Activated CD8-positive, alpha-beta T cell treated with anti-CD3 and anti-CD28 coated beads for 36 hours (primary cell): Measurements from ENCODE around the gene WDSUB1. TPM values are rescaled to one million over a fixed set of nuclear protein-coding genes. Genes with fewer than 3 reads are reported as not detected.

Source experiments
- ATAC-seq: fragments of 200-7000 bp; cut with Tn5 transposase; one replicate; pipeline ENCODE4 v1.10.0; 2021; ENCODE audit warnings: mild to moderate bottlenecking, moderate library complexity
- CTCF ChIA-PET: fragments of 350-600 bp; sonication (Branson Sonifier 250); formaldehyde crosslinking; loops from one replicate; lab custom pipeline; 2021; ENCODE audit warnings: antibody characterized with exemption; lab: Charles Lee
- POLR2A ChIA-PET: fragments of 350-600 bp; sonication (Branson Sonifier 250); formaldehyde crosslinking; loops from one replicate; lab custom pipeline; 2021; ENCODE audit warnings: antibody characterized with exemption; lab: Charles Lee
- DNase-seq: peaks from one replicate; pipeline ENCODE4 v3.0.0-alpha.2; 2020
- H3K27ac Mint-ChIP-seq: one replicate; pipeline ENCODE4 v1.8.0; 2021; ENCODE audit warnings: mild to moderate bottlenecking, mixed read lengths
- H3K27me3 Mint-ChIP-seq: one replicate; pipeline ENCODE4 v1.8.0; 2021; ENCODE audit warnings: mixed read lengths
- H3K36me3 Mint-ChIP-seq: one replicate; pipeline ENCODE4 v1.8.0; 2021; ENCODE audit warnings: low read depth, mixed read lengths
- H3K4me1 Mint-ChIP-seq: one replicate; pipeline ENCODE4 v1.8.0; 2021; ENCODE audit warnings: low read depth, mixed read lengths
- H3K4me3 Mint-ChIP-seq: one replicate; pipeline ENCODE4 v1.8.0; 2021; ENCODE audit warnings: mild to moderate bottlenecking, moderate library complexity, mixed read lengths
- H3K9me3 Mint-ChIP-seq: one replicate; pipeline ENCODE4 v1.8.0; 2021; ENCODE audit warnings: mixed read lengths
- intact Hi-C: fragments of 100-400 bp; cut with micrococcal nuclease; formaldehyde crosslinking; loops from one replicate; pipeline ENCODE4 v1.10.0; 2022
- total RNA-seq, 2 experiments: library from RNA; stranded (reverse); gene quantifications; one replicate each; pipeline ENCODE4 v1.2.3, GENCODE V29; 2021
- TF ChIP-seq, protein P1 (sequence below): fragments of 200-600 bp; IDR thresholded peaks from one replicate; pipeline ENCODE4 v1.8.0; 2022; ENCODE audit warnings: antibody characterized with exemption, mild to moderate bottlenecking

Gene WDSUB1
- total RNA-seq, 2 experiments from 2014 or later, result 6.8 to 8.6 TPM

GRCh38 chr2:159283529-159283928, 3.0 kb downstream of the WDSUB1 start:
- peaks cover 15% of the 10 kb centered on the region for H3K4me1 Mint-ChIP-seq
- H3K4me3 Mint-ChIP-seq, result no peak overlapping the region

DNA sequence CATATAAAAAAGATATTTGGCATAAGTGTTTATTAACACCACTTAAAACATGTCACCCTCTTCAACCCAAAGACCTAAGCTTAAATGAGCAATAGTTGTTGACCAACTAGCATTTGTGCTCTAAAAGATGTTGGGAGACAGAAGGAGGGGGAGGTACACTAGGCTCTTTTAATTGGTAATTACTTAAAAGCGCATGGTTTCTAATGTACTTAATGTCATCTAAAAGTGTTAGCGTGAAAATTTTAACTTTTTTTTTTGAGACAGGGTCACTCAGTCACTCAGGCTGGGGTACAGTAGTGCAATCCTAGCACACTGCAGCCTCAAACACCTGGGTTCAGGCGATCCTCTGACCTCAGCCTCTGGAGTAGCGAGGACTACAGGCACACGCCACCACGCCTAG, 5.5 kb downstream of the WDSUB1 start:
- CTCF ChIA-PET, result no interaction called here
- POLR2A ChIA-PET, result no interaction called here
- H3K4me3 Mint-ChIP-seq, result no peak overlapping the region
- intact Hi-C loops, result no loop called here
- DNase-seq, result no peak
- H3K27ac Mint-ChIP-seq, result no peak overlapping the region
- TF ChIP-seq, protein P1, sequence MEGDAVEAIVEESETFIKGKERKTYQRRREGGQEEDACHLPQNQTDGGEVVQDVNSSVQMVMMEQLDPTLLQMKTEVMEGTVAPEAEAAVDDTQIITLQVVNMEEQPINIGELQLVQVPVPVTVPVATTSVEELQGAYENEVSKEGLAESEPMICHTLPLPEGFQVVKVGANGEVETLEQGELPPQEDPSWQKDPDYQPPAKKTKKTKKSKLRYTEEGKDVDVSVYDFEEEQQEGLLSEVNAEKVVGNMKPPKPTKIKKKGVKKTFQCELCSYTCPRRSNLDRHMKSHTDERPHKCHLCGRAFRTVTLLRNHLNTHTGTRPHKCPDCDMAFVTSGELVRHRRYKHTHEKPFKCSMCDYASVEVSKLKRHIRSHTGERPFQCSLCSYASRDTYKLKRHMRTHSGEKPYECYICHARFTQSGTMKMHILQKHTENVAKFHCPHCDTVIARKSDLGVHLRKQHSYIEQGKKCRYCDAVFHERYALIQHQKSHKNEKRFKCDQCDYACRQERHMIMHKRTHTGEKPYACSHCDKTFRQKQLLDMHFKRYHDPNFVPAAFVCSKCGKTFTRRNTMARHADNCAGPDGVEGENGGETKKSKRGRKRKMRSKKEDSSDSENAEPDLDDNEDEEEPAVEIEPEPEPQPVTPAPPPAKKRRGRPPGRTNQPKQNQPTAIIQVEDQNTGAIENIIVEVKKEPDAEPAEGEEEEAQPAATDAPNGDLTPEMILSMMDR, result no peak
- peaks cover 11% of the 10 kb centered on the region for H3K36me3 Mint-ChIP-seq
- peaks cover 9% of the 10 kb centered on the region for H3K4me1 Mint-ChIP-seq
- no peaks in the 10 kb centered on the region for H3K9me3 Mint-ChIP-seq
- ATAC-seq, result no peak
- no peaks in the 10 kb centered on the region for H3K27me3 Mint-ChIP-seq

More at GRCh38 chr2:159283529-159283928, 3.0 kb downstream of the WDSUB1 start:
- Mint-ChIP-seq H3K36me3 (peaks cover 10% of the 10 kb centered on the region), H3K27ac (no peak overlapping the region), H3K27me3 (no peaks in the 10 kb centered on the region), H3K9me3 (no peaks in the 10 kb centered on the region)
- intact Hi-C loops, result no loop called here
- ChIA-PET POLR2A (no interaction called here), CTCF (interaction anchor here (1.6 kb wide), 1 partner anchor 20 kb away, joined by 3 read pairs; no protein-coding TSS in a partner anchor)
- ATAC-seq (no peak), DNase-seq (no peak)
- TF ChIP-seq, protein P1, result no peak

DNA sequence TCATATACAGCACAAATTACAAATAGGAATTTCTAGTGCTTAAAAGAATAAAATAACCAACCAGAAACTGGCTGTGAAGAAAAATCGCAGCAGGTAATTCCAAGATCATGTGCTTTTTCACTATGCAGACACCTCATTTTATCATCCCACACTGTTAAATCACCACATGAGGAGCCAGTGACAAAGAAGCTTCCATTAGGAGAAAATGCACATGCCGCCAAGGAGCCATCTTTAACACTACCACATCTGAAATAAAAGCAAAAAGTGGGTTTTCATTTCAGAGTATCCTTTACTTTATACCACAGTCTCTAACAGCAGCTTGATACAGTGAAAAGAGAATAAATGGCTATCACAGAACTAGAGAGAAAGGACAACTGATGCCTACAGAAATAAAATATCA, 6.8 kb downstream of the WDSUB1 start:
- Mint-ChIP-seq H3K27ac (no peak overlapping the region), H3K4me3 (no peak overlapping the region), H3K9me3 (no peaks in the 10 kb centered on the region), H3K27me3 (no peaks in the 10 kb centered on the region), H3K4me1 (peaks cover 5% of the 10 kb centered on the region), H3K36me3 (peaks cover 13% of the 10 kb centered on the region)
- ChIA-PET CTCF (interaction anchor here (1.1 kb wide), 1 partner anchor 13 kb away, joined by 3 read pairs; no protein-coding TSS in a partner anchor), POLR2A (no interaction called here)
- ATAC-seq (no peak), DNase-seq (no peak)
- TF ChIP-seq, protein P1, result no peak
- intact Hi-C loops, result no loop called here

DNA sequence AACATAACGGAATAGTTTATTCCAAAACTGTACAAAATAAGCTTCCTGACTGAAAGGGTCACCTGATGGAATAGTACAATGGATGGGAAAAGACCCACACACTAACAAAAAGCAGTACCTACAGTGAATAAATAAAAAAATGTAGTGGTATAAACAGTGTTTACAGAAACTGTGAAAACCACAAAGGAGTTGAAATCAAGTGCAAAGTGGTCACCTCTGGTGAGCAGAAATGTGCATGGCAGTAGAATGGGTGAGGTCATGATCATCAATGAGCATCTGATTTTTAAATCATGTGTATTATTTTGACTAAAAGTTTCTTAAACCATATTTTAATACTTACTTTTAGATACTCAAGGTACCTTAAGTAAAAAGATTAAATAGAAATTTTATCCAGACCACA, 11.4 kb downstream of the WDSUB1 start:
- TF ChIP-seq, protein P1, result no peak
- peaks cover 35% of the 10 kb centered on the region for H3K36me3 Mint-ChIP-seq
- no peaks in the 10 kb centered on the region for H3K9me3 Mint-ChIP-seq
- H3K27ac Mint-ChIP-seq, result no peak overlapping the region
- intact Hi-C loops, result no loop called here
- peaks cover 7% of the 10 kb centered on the region for H3K4me1 Mint-ChIP-seq
- no peaks in the 10 kb centered on the region for H3K27me3 Mint-ChIP-seq
- DNase-seq, result no peak
- H3K4me3 Mint-ChIP-seq, result no peak overlapping the region
- POLR2A ChIA-PET, result no interaction called here
- no peak for ATAC-seq
- CTCF ChIA-PET, result no interaction called here

- DNase-seq, result no peak
- CTCF ChIA-PET, result no interaction called here
- no peaks in the 10 kb centered on the region for H3K27me3 Mint-ChIP-seq
- intact Hi-C loops, result no loop called here
- POLR2A ChIA-PET, result no interaction called here
- peaks cover 33% of the 10 kb centered on the region for H3K36me3 Mint-ChIP-seq
- no peak overlapping the region for H3K27ac Mint-ChIP-seq
- TF ChIP-seq, protein P1, result no peak
- no peak overlapping the region for H3K4me3 Mint-ChIP-seq
- H3K9me3 Mint-ChIP-seq, result no peaks in the 10 kb centered on the region
- no peak for ATAC-seq
- H3K4me1 Mint-ChIP-seq, result peaks cover 7% of the 10 kb centered on the region
These were observed 14.3 kb downstream of the WDSUB1 start for GRCh38 chr2:159272156-159272555.
